GM19455 (cell line): ENCODE measurements around the gene CAPS.

Source experiments
- ATAC-seq: cut with Tn5 transposase; IDR thresholded peaks from one replicate; pipeline ENCODE4 v1.9.1; 2021; ENCODE audit not compliant: unreplicated experiment

CAPS gene

DNA sequence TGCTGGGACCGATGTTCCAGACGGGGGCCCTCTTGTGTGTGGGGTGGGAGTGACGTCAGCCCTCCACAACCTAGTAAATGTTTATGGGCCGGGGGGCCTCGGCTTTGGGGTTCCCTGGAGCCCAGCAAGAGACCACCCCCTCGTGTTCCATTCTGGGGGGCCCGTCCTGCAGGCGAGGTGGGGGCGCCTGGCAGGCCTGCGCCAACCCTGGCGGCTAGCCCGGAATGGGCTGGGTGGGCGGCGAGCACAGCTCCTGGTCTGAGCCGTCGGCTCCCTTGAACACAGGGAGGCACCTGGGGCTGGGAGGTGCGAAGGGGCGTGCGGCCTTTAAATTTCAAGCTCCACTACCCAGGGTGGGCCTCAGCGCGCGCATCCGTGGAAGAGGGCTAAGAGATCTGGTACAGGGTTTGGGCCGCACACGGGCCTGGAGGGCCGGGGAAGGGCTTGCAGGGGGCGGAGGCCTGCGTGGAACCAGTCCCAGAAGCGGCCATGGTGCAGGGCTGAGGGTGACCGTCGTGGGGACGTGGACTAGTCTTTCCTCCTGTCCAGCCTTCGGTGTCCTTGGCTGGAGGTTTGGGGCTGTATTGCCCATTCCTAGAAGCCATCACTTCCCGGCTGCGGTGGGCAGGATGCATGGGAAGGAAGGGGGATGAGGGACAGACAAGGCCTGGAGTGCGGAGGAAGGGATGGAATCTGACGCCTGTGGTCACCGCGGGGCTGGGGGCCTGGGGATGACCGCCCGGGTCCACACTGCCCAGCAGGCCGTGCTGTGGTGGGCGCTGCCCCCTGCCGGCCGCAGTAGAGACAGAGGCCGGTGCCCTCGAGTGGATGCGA lies 21.9 kb upstream of the CAPS start:
- no peak for ATAC-seq

DNA sequence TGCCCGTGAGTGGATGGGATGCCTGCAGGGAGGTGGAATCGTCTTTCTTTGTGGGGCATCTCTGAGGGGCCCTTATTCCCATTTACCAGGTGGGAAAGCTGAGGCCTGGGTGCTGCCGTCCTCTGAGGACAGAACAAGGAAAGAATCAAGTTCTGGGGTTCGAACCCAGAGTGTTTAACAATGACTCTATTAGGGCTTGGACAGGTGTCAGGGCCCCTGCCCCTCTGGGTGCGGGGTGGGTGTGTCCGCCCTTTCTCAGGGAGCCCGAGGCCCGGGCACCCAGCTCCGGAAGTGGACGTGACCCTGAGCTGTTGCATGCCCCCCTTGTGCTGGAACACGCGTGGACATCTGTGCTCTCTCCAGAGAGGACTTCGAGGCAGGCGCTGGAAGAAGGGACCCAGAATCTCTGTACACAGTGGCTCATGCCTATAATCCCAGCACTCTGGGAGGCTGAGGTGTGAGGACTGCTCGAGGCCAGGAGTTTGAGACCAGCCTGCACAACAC lies 21.2 kb upstream of the CAPS start:
- ATAC-seq = no peak

- ATAC-seq = no peak
Observed at GRCh38 chr19:5893296-5893903, 20.7 kb upstream of the CAPS start.

DNA sequence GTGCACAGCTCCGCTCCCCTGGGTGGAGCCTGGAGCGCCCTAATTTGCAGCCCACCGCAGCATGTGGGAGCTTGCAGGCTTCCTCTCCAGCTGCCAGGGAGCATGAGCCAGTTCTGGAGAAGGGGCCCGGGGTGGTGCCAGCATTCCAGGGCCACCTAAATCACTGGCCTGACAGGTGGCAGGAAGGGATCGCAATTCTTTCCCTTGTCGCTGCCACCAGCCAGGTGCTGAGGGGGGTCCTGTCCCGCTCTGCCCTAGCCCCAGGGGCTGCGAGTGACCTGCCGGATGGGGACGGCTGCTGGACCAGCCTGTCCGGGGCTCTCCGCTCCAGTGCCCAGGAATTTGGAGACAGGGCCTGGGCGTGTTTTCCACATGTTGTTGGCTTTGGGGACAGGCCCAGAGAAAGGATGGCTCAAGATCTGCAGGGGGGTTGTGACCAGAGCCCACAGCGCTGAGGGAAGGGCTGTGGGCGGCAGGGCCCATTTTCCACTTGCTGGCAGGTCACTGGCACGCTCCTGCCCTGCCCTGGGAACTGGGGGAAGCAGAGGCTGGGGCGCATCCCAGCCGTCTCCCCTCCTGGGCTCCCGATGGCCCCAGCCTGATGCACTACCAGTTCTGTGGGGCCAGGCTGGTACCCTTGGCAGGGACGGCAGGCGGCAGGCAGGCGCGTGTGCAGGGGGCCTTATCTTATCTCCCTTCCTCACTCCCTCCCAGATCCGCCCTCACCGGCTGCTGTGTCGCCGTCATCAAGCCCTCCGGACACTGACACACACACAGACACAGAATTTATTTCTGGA lies 19.9 kb upstream of the CAPS start:
- ATAC-seq = no peak

DNA sequence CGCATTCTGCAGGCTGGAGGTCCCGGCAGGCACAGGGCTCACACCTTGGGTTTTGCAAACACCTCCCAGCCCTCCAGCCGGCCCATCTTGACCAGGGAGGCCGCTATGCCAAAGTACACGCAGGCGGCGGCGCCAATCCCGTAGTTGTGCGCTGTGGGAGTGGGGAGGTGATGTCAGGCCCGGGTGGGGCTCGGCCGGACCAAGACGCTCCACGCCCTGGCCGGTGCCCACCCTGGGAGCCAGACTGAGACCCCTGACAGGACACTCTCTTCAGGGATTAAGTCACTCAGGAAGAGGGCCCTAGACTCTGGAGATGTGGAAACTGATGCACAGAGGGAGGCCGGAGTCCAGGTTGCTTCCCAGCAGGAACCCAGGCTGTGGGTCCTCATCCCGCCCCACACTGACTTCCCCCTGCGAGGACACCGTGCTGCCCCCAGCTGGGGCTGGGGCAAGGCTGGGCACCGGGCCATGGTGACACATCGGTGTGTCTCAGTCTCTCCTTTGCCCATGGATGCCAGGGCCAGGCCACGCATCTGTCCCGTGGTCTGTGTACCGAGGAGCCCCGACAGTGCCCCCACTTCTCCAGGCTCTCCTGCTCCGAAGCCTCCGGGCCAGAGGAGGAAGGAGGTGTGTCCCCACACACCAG lies 19.2 kb upstream of the CAPS start:
- no peak for ATAC-seq

DNA sequence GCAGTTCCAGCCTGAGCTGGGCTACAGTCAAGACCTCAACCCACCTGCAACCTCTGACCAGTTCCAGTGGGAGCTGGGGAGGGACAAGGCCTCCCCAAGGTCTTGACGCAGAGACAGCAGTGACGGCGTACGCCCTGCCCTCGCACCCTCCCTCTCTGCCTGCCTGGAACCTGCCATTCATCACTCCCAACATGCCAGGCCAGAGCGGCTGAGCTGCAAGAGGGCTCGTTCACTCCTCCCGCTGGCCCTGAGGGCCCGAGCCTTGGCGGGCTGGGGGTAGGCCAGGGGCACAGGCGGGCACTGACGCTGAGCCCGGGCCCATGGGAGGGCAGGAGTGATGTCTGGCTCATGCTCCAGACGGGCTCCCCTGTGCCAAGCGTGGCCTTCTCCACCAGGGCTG lies 18.6 kb upstream of the CAPS start:
- ATAC-seq = no peak

DNA sequence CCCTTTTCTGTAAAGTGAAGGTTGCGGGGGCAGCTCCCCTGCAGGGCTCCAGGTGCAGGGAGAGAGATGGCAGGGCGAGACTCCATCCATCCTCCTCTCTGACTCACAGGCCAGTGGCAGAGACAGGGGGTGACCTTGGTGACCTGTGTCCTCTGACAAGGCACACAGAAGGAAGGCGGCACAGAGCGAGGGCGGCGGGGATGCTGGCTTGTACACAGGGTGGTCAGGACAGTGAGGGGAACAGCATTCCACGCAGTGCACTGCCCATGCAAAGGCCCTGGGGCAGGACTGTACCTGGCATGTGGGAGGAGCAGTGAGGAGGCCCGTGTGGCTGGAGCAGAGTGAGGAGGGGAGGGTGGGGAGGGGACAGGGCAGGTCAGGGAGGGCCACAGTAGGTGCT lies 18.2 kb upstream of the CAPS start:
- no peak for ATAC-seq

- no peak for ATAC-seq
Observed at GRCh38 chr19:5896365-5897076, 17.5 kb upstream of the CAPS start.

GRCh38 chr19:5897189-5897969 lies 16.7 kb upstream of the CAPS start:
- ATAC-seq = no peak

DNA sequence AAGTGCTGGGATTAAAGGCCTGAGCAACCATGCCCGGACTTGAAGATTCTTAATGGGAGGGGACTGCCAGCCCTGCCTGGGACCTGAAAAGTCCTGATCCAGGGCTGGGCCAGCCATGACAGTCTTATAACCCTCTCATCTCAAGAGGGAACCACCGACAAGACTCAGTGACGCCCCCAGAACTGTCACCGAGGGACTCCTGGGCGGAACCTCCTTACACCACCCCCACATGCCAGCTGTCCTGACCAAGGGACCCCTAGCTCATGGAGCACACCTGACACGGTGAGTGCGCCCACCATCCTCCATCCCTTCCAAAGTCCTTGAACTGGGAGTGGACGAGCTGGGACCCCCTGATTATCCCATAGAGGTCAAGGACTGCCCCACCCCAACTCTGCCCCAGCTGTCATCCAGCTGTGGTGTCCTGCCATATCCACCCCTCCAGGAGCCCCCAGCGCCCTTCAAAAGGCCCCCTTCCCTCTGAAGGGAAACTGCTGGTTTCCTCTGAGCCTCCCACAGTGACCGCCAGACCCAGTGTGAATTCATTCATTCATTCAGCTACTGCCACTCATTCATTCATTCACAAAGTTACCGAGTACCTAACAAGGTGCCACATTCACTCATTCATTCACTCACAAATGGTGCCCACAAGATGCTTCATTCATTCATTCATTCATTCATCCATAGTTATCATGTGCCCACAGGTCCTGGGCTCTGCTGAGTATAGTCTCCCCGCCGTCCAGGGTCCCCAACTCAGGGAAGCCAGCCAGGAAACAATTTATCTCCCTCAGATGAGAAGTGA lies 14.1 kb upstream of the CAPS start:
- ATAC-seq = no peak

DNA sequence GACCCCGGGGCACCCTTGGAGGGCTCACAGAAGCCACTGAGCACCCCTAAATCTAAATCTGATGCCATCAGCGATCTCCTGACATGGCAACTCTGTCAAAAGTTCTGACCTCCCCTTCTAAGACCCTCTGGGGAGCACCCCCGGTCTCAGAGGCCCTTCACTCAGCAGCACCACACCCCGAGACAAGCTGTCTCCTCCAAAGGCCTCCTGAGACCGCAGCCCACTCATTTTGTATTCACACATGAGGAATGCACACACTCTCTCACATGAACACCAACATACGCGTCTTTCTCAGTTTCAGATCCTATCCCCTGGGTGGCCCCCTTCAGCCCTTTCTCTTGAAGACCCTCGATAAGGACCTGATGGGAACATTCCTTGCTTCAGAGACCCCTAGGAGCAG lies 13.1 kb upstream of the CAPS start:
- ATAC-seq = no peak

GRCh38 chr19:5903056-5903623 lies 10.9 kb upstream of the CAPS start:
- no peak for ATAC-seq

- ATAC-seq = peak; percentile 38
Observed at GRCh38 chr19:5903624-5904351, 10.3 kb upstream of the CAPS start, which contains the start of gene NDUFA11. TSS of gene NDUFA11 (minus strand) at chr19:5903790. CDS start at chr19:5903708, 82 bp downstream.

DNA sequence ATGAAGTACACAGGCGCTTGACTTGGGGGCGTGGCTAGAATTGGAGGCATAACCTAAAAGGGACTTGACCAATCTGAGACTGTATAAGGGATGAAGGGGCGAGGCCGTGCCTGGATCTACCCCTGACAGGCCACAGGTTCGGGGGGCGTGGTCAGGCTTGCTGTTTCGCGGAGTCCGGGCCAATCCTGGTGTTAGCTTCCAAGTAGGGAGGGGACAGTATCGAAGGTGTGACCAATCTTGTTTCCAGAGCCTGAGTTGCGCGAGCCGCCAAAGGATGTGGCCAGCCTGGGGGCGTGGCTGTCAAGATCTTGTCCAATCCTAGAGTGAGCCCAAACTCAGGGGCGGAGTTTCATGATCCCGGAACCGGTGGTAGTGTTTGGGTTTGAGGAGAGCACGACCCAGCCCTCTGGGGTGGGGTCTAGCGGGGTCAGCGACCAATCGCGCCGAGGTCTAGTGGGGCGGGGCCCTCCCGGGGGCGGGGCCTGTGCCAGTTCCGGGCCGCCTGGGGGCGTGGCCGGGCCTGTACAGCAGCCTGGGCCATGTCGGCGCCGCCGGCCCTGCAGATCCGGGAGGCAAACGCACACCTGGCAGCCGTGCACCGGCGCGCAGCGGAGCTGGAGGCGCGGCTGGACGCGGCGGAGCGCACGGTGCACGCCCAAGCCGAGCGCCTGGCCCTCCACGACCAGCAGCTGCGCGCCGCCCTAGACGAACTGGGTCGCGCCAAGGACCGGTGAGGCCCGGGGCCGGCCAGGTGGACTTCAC lies 9.5 kb upstream of the CAPS start, which contains the start of gene VMAC:
TSS of gene VMAC (plus strand) at position 521 of the 762 bp plus-strand sequence. CDS start at position 540, 19 bp downstream.
- peak; percentile 77 for ATAC-seq

- no peak for ATAC-seq
Observed at GRCh38 chr19:5905114-5905778, 8.8 kb upstream of the CAPS start.

DNA sequence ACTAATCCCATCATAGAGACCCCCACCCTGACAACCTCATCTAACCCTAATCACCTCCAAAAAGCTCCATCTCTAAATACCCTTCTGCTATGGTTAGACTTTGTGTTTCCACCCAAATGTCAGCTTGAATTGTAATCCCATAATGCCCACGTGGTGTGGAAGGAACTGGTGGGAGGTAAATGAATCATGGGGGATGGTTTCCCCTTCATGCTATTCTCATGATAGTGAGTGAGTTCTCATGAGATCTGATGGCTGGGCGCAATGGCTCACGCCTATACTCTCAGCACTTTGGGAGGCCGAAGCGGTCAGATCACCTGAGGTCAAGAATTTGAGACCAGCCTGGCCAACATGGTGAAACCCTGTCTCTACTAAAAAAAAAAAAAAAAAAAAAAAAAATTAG lies 6.8 kb upstream of the CAPS start:
- ATAC-seq = no peak
